ENCODE measurements around the gene LPIN1. TPM values are rescaled to one million over a fixed set of nuclear protein-coding genes. Genes with fewer than 3 reads are reported as not detected.

Gene LPIN1
- total RNA-seq, 4 donors from 2014 or later = 55.2 to 77.0 (median 72.8) TPM

- Histone ChIP-seq H3K27ac (replicated peaks in 1 of 4) (peak overlapping the region; percentile 52 to 81 (median 78)), H3K4me1 (peaks cover 53 to 89% (median 74%) of the 10 kb centered on the region in 4 donors), H3K27me3 (no peaks in the 10 kb centered on the region), H3K9me3 (no peaks in the 10 kb centered on the region), H3K4me3 (no peak overlapping the region), H3K36me3 (no peaks in the 10 kb centered on the region)
- TF ChIP-seq CTCF (IDR thresholded peaks at IDR 0.05) = no peak
- no peak for DNase-seq (ENCODE audit: extremely low spot score)
- 84% methylated on average over 8 of the region's 8 CpGs for WGBS
- intact Hi-C loops (cut with DNase I) = no loop called here
Measured at GRCh38 chr2:11752906-11753305, 6.5 kb downstream of the LPIN1 start.

GRCh38 chr2:11753452-11753885 is 7.0 kb downstream of the LPIN1 start:
- DNase-seq (ENCODE audit: extremely low spot score) = no peak
- WGBS = 29% methylated on average over 5 of the region's 5 CpGs
- TF ChIP-seq EP300 (IDR thresholded peaks at IDR 0.05) (no peak), POLR2AphosphoS5 (IDR thresholded peaks at IDR 0.05) (peak in 1 of 2 donors; percentile 40)
- intact Hi-C loops (cut with DNase I) = no loop called here
- H3K36me3 ChIP-seq = no peaks in the 10 kb centered on the region
- peak overlapping the region; percentile 3 to 42 (median 16) for H3K4me3 ChIP-seq
- peaks cover 48 to 83% (median 71%) of the 10 kb centered on the region in 4 donors for H3K4me1 ChIP-seq
- no peaks in the 10 kb centered on the region for H3K9me3 ChIP-seq
- H3K27me3 ChIP-seq = no peaks in the 10 kb centered on the region
- H3K27ac ChIP-seq (replicated peaks in 1 of 4) = peak overlapping the region; percentile 52 to 81 (median 78)

- H3K36me3 ChIP-seq = no peaks in the 10 kb centered on the region
- TF ChIP-seq POLR2A (IDR thresholded peaks at IDR 0.05; ENCODE audit: low read depth) (no peak), EP300 (IDR thresholded peaks at IDR 0.05) (no peak), POLR2AphosphoS5 (IDR thresholded peaks at IDR 0.05) (peak; percentile 40 to 49)
- peaks cover 41 to 77% (median 70%) of the 10 kb centered on the region in 4 donors for H3K4me1 ChIP-seq
- H3K9me3 ChIP-seq = no peaks in the 10 kb centered on the region
- H3K4me3 ChIP-seq = peak overlapping the region; percentile 3 to 42 (median 16)
- DNase-seq (ENCODE audit: extremely low spot score) = no peak
- no peaks in the 10 kb centered on the region for H3K27me3 ChIP-seq
- WGBS = 34% methylated on average over 13 of the region's 15 CpGs
- intact Hi-C loops (cut with DNase I) = no loop called here
- H3K27ac ChIP-seq (replicated peaks in 1 of 4) = peak overlapping the region; percentile 52 to 81 (median 78)
Measured at GRCh38 chr2:11753886-11754699, 7.7 kb downstream of the LPIN1 start.

GRCh38 chr2:11754700-11755015 is 8.2 kb downstream of the LPIN1 start:
- Histone ChIP-seq H3K4me1 (peaks cover 36 to 71% (median 64%) of the 10 kb centered on the region in 4 donors), H3K27ac (replicated peaks in 1 of 4) (peak overlapping the region in 3 of 4 donors; percentile 76 to 81 (median 80)), H3K27me3 (no peaks in the 10 kb centered on the region), H3K4me3 (no peak overlapping the region), H3K36me3 (no peaks in the 10 kb centered on the region), H3K9me3 (no peaks in the 10 kb centered on the region)
- TF ChIP-seq EP300 (IDR thresholded peaks at IDR 0.05) (no peak), CTCF (IDR thresholded peaks at IDR 0.05) (no peak), POLR2A (IDR thresholded peaks at IDR 0.05; ENCODE audit: low read depth) (no peak), POLR2AphosphoS5 (IDR thresholded peaks at IDR 0.05) (no peak)
- intact Hi-C loops (cut with DNase I) = no loop called here
- DNase-seq (ENCODE audit: extremely low spot score) = no peak
- 64% methylated on average over 2 of the region's 2 CpGs for WGBS

- TF ChIP-seq CTCF (IDR thresholded peaks at IDR 0.05) = no peak
- TF ChIP-seq EP300 (IDR thresholded peaks at IDR 0.05) = no peak
- no peak for TF ChIP-seq POLR2AphosphoS5 (IDR thresholded peaks at IDR 0.05)
- TF ChIP-seq POLR2A (IDR thresholded peaks at IDR 0.05; ENCODE audit: low read depth) = no peak
- intact Hi-C loops (cut with DNase I) = no loop called here
- Histone ChIP-seq H3K4me1 (peaks cover 21 to 51% (median 43%) of the 10 kb centered on the region in 4 donors), H3K27ac (replicated peaks in 1 of 4) (no peak overlapping the region), H3K4me3 (no peak overlapping the region), H3K36me3 (no peaks in the 10 kb centered on the region), H3K9me3 (no peaks in the 10 kb centered on the region), H3K27me3 (no peaks in the 10 kb centered on the region)
- DNase-seq (ENCODE audit: extremely low spot score) = no peak
- WGBS = 72% methylated on average over 4 of the region's 4 CpGs
Measured at GRCh38 chr2:11757101-11757500, 10.7 kb downstream of the LPIN1 start.

All from esophagus muscularis mucosa (tissue), 4 donors.